Uterus (tissue), 2 donors: ENCODE data around the gene DCC.

Source experiments
- POLR2A ChIP-seq, 2 donors: fragments of 450-650 bp; IDR thresholded peaks; one replicate each; pipeline ENCODE4 v1.6.1; 2016; ENCODE audit warnings: antibody characterized with exemption in 2 of 2, mild to moderate bottlenecking in 1 of 2, moderate library complexity in 1 of 2
- TF ChIP-seq, protein P1 (sequence below), 4 experiments: fragments of 200-600 bp in 2 of 4; fragments of 450-650 bp in 2 of 4; sonication (generic) in 2 of 4; IDR thresholded peaks; one replicate each; pipeline ENCODE4 v1.5.1; 2016 to 2019; ENCODE audit warnings: antibody characterized with exemption in 4 of 4, mild to moderate bottlenecking in 2 of 4, moderate library complexity in 1 of 4

DNA sequence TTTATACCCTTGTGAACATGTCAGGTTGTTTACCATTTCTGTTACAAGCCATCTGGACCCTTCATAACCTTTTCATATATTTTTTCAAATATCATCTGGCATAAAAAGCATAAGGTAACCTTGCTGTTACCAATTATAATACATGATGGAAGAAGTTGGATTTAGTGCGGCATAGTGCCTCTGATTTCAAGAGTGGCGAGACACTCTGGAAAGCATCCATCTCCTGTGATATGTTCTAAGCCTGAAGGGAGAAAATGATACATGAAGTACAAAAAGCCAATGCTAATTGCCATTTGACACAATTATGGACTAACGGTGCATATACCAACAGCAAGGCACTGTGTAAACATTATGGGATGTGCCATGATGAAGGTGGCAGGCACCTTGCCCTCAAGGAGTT, 75.1 kb downstream of the DCC start:
- TF ChIP-seq, protein P1, sequence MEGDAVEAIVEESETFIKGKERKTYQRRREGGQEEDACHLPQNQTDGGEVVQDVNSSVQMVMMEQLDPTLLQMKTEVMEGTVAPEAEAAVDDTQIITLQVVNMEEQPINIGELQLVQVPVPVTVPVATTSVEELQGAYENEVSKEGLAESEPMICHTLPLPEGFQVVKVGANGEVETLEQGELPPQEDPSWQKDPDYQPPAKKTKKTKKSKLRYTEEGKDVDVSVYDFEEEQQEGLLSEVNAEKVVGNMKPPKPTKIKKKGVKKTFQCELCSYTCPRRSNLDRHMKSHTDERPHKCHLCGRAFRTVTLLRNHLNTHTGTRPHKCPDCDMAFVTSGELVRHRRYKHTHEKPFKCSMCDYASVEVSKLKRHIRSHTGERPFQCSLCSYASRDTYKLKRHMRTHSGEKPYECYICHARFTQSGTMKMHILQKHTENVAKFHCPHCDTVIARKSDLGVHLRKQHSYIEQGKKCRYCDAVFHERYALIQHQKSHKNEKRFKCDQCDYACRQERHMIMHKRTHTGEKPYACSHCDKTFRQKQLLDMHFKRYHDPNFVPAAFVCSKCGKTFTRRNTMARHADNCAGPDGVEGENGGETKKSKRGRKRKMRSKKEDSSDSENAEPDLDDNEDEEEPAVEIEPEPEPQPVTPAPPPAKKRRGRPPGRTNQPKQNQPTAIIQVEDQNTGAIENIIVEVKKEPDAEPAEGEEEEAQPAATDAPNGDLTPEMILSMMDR (IDR thresholded peaks at IDR 0.05): no peak
- TF ChIP-seq POLR2A (IDR thresholded peaks at IDR 0.05): no peak
